HepG2 (cell line): Measurements from ENCODE around the gene PPP2R2D. TPM values are rescaled to one million over a fixed set of nuclear protein-coding genes. Genes with fewer than 3 reads are reported as not detected.

Experiments
- ASH2L ChIP-seq: fragments of 300-600, 200-600 bp; sonication (generic); IDR thresholded peaks from 2 replicates; pipeline ENCODE4 v1.7.0; 2017; ENCODE audit warnings: low read depth, mild to moderate bottlenecking, moderate library complexity, mixed read lengths, low read length; ENCODE audit not compliant: insufficient read length
- ATF6 ChIP-seq: sonication (generic); formaldehyde crosslinking; conservative IDR thresholded peaks from 2 replicates; pipeline ENCODE4 v1.4.0; 2020; ENCODE audit warnings: missing genetic modification reagents
- CBFB ChIP-seq: sonication (generic); formaldehyde crosslinking; IDR thresholded peaks from 2 replicates; pipeline ENCODE4 v1.4.0; 2020; ENCODE audit warnings: missing genetic modification reagents
- CREB1 ChIP-seq, 2 experiments: fragments of 450-650 bp in 1 of 2; IDR thresholded peaks; 2 replicates each; pipeline ENCODE4 v1.6.1; 2016 to 2017; ENCODE audit warnings: control low read depth in 1 of 2, mild to moderate bottlenecking in 1 of 2, missing compliant biosample characterization in 1 of 2, missing genetic modification characterization in 1 of 2
- E2F2 ChIP-seq: sonication (generic); formaldehyde crosslinking; IDR thresholded peaks from 2 replicates; pipeline ENCODE4 v1.4.0; 2020; ENCODE audit warnings: missing genetic modification reagents, borderline replicate concordance
- KAT7 ChIP-seq: IDR thresholded peaks from 2 replicates; pipeline ENCODE4 v1.6.1; 2018; ENCODE audit warnings: borderline replicate concordance, missing compliant biosample characterization
- KDM5B ChIP-seq: sonication (generic); formaldehyde crosslinking; IDR thresholded peaks from 2 replicates; pipeline ENCODE4 v1.4.0; 2020; ENCODE audit warnings: missing genetic modification reagents, mild to moderate bottlenecking, borderline replicate concordance
- KLF12 ChIP-seq: sonication (generic); formaldehyde crosslinking; IDR thresholded peaks from 2 replicates; pipeline ENCODE4 v1.4.0; 2020; ENCODE audit warnings: missing genetic modification reagents, borderline replicate concordance
- LCORL ChIP-seq, 2 experiments: fragments of 450-650 bp in 1 of 2; sonication (generic) in 1 of 2; formaldehyde crosslinking in 1 of 2; IDR thresholded peaks; 2 replicates each; pipeline versions ENCODE4 v1.5.0 to v1.6.1; 2017 to 2020; ENCODE audit warnings: antibody characterized with exemption in 1 of 2, missing genetic modification reagents in 1 of 2
- MAF1 ChIP-seq: sonication (generic); formaldehyde crosslinking; IDR thresholded peaks from 2 replicates; pipeline ENCODE4 v1.5.0; 2020; ENCODE audit warnings: missing genetic modification reagents, borderline replicate concordance
- MAFG ChIP-seq: sonication (generic); formaldehyde crosslinking; IDR thresholded peaks from 2 replicates; pipeline ENCODE4 v1.5.1; 2020; ENCODE audit warnings: mild to moderate bottlenecking, missing genetic modification reagents
- NR2F2 ChIP-seq: IDR thresholded peaks from 2 replicates; pipeline ENCODE4 v1.6.1; 2012; ENCODE audit warnings: low read depth, inconsistent platforms, borderline replicate concordance
- POGK ChIP-seq: sonication (generic); formaldehyde crosslinking; conservative IDR thresholded peaks from 2 replicates; pipeline ENCODE4 v1.8.0; 2022; ENCODE audit warnings: mild to moderate bottlenecking, moderate library complexity, missing genetic modification reagents
- RXRB ChIP-seq: IDR thresholded peaks from 2 replicates; pipeline ENCODE4 v1.6.1; 2016; ENCODE audit warnings: borderline replicate concordance, missing genetic modification reagents, missing compliant biosample characterization
- SNRNP70 ChIP-seq: fragments of 200-400 bp; formaldehyde crosslinking; IDR thresholded peaks from 2 replicates; pipeline ENCODE4 v1.6.1; 2017; ENCODE audit warnings: mild to moderate bottlenecking, low read depth, low read length, moderate library complexity
- TRAFD1 ChIP-seq: sonication (generic); formaldehyde crosslinking; IDR thresholded peaks from 2 replicates; pipeline ENCODE4 v1.5.1; 2020; ENCODE audit warnings: missing genetic modification reagents, mild to moderate bottlenecking, borderline replicate concordance
- YEATS4 ChIP-seq: sonication (generic); formaldehyde crosslinking; IDR thresholded peaks from 2 replicates; pipeline ENCODE4 v1.4.0; 2020; ENCODE audit warnings: missing genetic modification reagents, borderline replicate concordance
- ZFP36L1 ChIP-seq: sonication (generic); formaldehyde crosslinking; IDR thresholded peaks from 2 replicates; pipeline ENCODE4 v1.8.0; 2022; ENCODE audit warnings: mild to moderate bottlenecking, missing genetic modification reagents, moderate library complexity
- ZNF501 ChIP-seq: sonication (generic); formaldehyde crosslinking; IDR thresholded peaks from 2 replicates; pipeline ENCODE4 v1.5.1; 2020; ENCODE audit warnings: mild to moderate bottlenecking, moderate library complexity, missing genetic modification reagents
- ZNF772 ChIP-seq: sonication (generic); formaldehyde crosslinking; IDR thresholded peaks from 2 replicates; pipeline ENCODE4 v1.5.0; 2020; ENCODE audit warnings: mild to moderate bottlenecking, missing genetic modification reagents
- ZNF781 ChIP-seq: sonication (generic); formaldehyde crosslinking; IDR thresholded peaks from 2 replicates; pipeline ENCODE4 v1.5.1; 2020; ENCODE audit warnings: borderline replicate concordance, mild to moderate bottlenecking, missing genetic modification reagents; ENCODE audit errors: not compliant biosample characterization
- polyA plus RNA-seq, 8 experiments: library from polyadenylated mRNA; depleted of rRNA in 3 of 8; stranded (reverse) in 7 of 8; unstranded in 1 of 8; fragments of >200 nt; fragmentation: Illumina TruSeq in 4 of 8; extraction: Trizol in 4 of 8; gene quantifications; 2 replicates each; pipeline versions ENCODE4 v1.2.1 to v1.2.3, GENCODE V29; 2011 to 2016; ENCODE audit warnings: low read depth in 4 of 8, missing spikeins in 1 of 8, mixed read lengths in 1 of 8; ENCODE audit not compliant: insufficient read depth in 1 of 8
- total RNA-seq, 5 experiments: library from RNA; depleted of rRNA; stranded (reverse); fragments of >200 nt; fragmentation: Illumina TruSeq; extraction: Trizol; gene quantifications; 2 replicates each; pipeline ENCODE4 v1.2.3, GENCODE V29; 2016; ENCODE audit warnings: low read depth in 1 of 5

Gene PPP2R2D
- total and polyA plus RNA-seq, 2 of the 13 experiments (the other 11 are each of a cell fraction or from before 2014, with no cell fraction given): 32.7 to 33.2 TPM

GRCh38 chr10:131997366-131998049 lies 96.7 kb downstream of the PPP2R2D start (continued):
- TF ChIP-seq KAT7 (CRISPR knock-in tag) (peak; percentile 88), NR2F2 (no peak), MAFG (no peak), CREB1 (IDR thresholded peaks at IDR 0.05) (no peak), CREB1 (CRISPR knock-in tag; IDR thresholded peaks at IDR 0.05) (no peak; the same call in 1 of the 2 replicates), ZNF772 (CRISPR knock-in tag) (no peak), SNRNP70 (no peak), RXRB (CRISPR knock-in tag) (peak; percentile 86), ZNF501 (CRISPR knock-in tag) (0 out of 2 replicates have a peak, but pooled peaks have one; percentile 26), ZNF781 (CRISPR knock-in tag) (no peak), TRAFD1 (CRISPR knock-in tag) (no peak), KLF12 (CRISPR knock-in tag) (no peak; the same call in 1 of the 2 replicates), LCORL (IDR thresholded peaks at IDR 0.05) (no peak), LCORL (CRISPR knock-in tag; IDR thresholded peaks at IDR 0.05) (no peak; the same call in none of the 2 replicates), ATF6 (CRISPR knock-in tag) (no peak), KDM5B (CRISPR knock-in tag) (no peak; the same call in 1 of the 2 replicates), YEATS4 (CRISPR knock-in tag) (no peak), E2F2 (CRISPR knock-in tag) (no peak), POGK (CRISPR knock-in tag) (no peak), MAF1 (CRISPR knock-in tag) (no peak), ZFP36L1 (CRISPR knock-in tag) (no peak), ASH2L (no peak), CBFB (CRISPR knock-in tag) (no peak)
